WI38 (cell line): ENCODE data around the gene XPR1.

Experiments used
- H3K4me3 ChIP-seq: 2 replicates; pipeline ENCODE4 v1.5.1; 2011; ENCODE audit warnings: low read depth, mild to moderate bottlenecking, control low read depth, low read length
- TF ChIP-seq, protein P1 (sequence below): IDR thresholded peaks from 2 replicates; pipeline ENCODE4 v1.5.1; 2012; ENCODE audit warnings: low read depth, mild to moderate bottlenecking, control low read depth, low read length

The XPR1 gene

DNA sequence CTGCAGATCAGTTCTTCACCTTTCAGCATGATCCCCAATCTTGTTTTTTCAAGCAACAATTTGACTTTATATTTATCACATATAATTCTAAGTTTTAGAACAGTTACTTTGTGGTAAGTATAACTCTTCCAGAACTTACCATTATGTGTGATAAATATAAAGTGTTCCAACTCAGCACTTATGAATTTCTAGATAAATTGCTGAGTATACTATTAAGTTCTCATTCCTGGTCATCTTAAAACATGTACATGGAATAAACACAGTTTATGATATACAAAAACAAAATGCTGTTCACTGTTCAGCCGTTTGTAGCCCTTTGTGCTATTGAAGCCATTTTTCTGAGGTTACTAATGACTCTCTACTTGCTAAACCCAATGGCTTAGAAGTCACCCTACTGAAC is 5.1 kb upstream of the XPR1 start:
- H3K4me3 ChIP-seq, result no peak overlapping the region

DNA sequence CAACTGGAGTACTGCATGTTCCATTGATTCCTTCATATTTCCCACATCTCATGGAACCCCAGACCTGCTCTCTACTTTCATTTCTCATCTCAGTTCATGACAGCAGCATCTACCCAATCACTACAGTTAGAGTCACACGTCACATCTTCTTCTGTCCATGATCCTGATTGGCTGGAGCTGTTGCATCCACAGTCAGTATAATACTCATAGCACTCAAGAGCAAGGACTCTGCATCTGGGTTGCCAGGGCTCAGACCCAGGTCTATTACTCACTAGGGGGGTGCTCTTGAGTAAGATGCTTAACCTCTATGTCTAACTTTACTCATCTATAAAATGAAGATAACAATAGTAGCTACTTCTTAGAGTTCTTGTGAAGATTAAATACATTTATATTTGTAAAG is 4.4 kb upstream of the XPR1 start:
- no peak overlapping the region for H3K4me3 ChIP-seq

More for the DNA sequence above, 5.1 kb upstream of the XPR1 start:
- TF ChIP-seq, protein P1, sequence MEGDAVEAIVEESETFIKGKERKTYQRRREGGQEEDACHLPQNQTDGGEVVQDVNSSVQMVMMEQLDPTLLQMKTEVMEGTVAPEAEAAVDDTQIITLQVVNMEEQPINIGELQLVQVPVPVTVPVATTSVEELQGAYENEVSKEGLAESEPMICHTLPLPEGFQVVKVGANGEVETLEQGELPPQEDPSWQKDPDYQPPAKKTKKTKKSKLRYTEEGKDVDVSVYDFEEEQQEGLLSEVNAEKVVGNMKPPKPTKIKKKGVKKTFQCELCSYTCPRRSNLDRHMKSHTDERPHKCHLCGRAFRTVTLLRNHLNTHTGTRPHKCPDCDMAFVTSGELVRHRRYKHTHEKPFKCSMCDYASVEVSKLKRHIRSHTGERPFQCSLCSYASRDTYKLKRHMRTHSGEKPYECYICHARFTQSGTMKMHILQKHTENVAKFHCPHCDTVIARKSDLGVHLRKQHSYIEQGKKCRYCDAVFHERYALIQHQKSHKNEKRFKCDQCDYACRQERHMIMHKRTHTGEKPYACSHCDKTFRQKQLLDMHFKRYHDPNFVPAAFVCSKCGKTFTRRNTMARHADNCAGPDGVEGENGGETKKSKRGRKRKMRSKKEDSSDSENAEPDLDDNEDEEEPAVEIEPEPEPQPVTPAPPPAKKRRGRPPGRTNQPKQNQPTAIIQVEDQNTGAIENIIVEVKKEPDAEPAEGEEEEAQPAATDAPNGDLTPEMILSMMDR, result no peak

DNA sequence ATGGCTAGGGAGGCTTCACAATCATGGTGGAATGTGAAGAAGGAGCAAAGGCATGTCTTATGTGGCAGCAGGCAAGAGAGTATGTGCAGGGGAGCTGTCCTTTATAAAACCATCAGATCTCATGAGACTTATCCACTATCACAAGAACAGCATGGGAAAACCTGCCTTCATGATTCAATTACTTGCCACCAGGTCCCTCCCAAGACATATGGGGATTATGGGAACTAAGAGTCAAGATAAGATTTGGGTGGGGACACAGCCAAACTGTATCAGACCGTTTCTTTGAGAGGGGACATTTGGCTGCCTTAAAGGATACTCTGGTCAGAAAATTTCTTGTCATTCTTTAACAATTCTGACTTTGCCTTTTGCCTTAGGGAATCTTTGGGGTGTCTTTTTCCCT is 3.2 kb upstream of the XPR1 start:
- TF ChIP-seq, protein P1, result no peak

More for the DNA sequence above, 4.4 kb upstream of the XPR1 start:
- TF ChIP-seq, protein P1, result no peak

DNA sequence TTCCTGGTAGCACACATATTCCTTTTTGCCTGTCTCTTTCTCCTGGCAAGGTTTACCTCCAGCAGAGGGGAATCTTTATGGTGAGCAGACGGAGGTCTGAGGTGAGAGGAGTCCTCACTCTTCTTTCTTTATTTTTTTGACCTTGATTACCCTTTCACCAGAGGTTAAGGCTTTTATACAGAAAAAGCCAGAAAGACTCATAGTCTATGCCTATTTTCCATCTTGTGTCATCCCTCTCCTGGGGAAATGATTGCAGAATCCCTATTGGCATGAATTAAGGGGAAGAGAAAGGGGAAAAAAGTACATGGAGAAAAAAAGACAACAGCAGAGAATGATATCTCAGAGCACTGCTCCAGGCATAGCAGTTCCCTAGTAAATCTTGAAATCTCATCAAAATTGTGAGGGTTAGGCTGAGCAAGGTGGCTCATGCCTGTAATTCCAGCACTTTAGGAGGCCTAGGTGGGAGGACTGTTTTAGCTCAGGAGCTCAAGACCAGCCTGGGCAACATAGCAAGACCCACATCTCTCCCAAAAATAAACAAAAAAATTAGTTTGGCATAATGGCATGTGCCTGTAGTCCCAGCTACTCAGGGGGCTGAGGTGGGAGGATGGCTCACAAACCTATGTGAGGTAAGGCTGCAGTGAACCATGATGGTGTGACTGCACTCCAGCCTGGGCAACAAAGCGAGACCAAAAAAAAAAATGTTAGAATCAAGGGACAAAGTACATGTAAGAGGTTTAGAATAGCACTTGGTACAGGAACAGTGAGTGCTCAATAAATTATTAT is 1.2 kb upstream of the XPR1 start:
- TF ChIP-seq, protein P1, result no peak
- H3K4me3 ChIP-seq, result no peak overlapping the region

More for the DNA sequence above, 3.2 kb upstream of the XPR1 start:
- H3K4me3 ChIP-seq, result no peak overlapping the region

DNA sequence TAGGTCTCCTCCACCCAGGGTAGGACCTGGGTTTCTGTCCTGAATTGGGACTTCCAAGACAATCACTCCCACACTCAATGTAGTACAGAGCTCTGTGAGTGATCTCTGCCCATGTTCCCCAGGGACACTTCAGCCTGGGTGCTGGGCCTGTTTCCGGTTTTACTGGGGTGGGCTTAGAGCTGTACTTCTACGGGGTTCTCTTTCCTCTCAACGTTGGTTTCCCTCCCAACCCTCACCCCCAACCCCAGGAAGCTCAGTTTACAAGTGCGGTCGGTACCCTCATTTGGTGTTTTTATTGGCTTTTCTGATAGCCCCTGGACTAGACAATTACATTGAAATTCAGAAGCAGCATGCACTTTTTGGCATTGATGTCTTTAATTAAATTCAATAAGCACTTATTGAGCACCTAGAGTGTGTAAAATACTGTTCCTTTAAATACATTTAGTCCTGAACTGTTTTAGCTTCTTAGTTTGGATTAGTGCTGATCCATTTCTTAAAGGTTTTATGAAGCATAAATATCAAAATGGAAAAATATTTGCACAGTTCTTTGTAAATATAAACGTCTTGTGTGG is 542 bp upstream of the XPR1 start:
- TF ChIP-seq, protein P1, result no peak
- H3K4me3 ChIP-seq, result no peak overlapping the region

DNA sequence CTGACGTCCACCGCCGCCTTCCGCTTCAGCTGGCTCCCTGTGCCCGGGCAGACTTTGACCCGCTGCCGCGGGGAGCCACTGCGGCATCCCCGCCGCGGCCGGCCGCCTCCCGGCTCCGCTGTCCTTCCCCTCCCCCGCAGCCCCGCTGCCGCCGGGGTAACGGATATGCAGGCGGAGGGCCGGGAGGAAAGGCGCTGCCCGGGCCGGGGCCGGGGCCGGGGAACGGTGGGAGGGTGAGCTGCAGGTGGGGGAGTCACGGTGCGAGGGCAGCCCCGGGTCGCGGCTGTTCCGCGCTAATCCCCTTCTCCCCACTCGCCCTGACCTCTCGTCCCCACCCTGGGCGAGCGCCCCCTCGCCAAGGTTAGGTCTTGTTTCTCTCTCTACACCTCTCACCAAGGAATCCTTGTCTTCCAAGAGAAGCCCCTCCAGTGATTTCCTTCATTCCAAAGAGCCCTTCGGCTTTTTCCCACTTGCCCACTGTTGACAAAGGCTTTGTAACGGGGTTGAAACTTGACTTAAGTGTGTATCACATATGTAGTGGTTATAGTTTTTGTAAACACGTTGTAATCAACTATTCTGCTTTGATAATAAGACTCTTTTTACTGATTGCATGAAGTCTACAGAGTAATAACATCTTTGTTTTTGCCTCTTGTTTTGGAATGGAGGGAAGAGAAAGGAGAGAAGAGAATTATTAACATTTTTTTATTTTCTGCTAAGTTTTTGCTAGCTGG is 669 bp downstream of the XPR1 start:
- TF ChIP-seq, protein P1, result peak; percentile 21; the same call in 1 of the 2 replicates
- H3K4me3 ChIP-seq, result peak overlapping the region; percentile 59
